RWPE1 (cell line): ENCODE measurements around the gene MAP7D2.

Source experiments
- CTCF ChIA-PET: fragments of 350-600 bp; sonication (Branson Sonifier 250); formaldehyde crosslinking; extraction: SDS; loops from one replicate; lab custom pipeline; 2021; lab: Yijun Ruan, JAX
- POLR2A ChIA-PET: fragments of 400-600 bp; formaldehyde crosslinking; extraction: SDS; loops from one replicate; lab custom pipeline; 2020; ENCODE audit warnings: antibody characterized with exemption; ENCODE audit not compliant: low non-redundant PET; lab: Yijun Ruan, JAX
- DNase-seq: peaks from one replicate; pipeline ENCODE4 v3.0.0; 2012; ENCODE audit warnings: low spot score
- H3K27ac ChIP-seq: fragments of 450-650 bp; 2 replicates; pipeline ENCODE4 v1.5.1; 2017
- TF ChIP-seq, protein P1 (sequence below): fragments of 450-650 bp; conservative IDR thresholded peaks from 2 replicates; pipeline ENCODE4 v1.5.1; 2017; ENCODE audit warnings: low read depth, mild to moderate bottlenecking

MAP7D2 gene

GRCh38 chrX:20056704-20057103 lies 60.0 kb downstream of the MAP7D2 start:
- ChIA-PET POLR2A (no interaction called here), CTCF (interaction anchor here (0.6 kb wide), 1 partner anchor 1771 kb away, joined by 3 read pairs; no protein-coding TSS in a partner anchor)
- peak; percentile 57 for DNase-seq
- TF ChIP-seq, protein P1, sequence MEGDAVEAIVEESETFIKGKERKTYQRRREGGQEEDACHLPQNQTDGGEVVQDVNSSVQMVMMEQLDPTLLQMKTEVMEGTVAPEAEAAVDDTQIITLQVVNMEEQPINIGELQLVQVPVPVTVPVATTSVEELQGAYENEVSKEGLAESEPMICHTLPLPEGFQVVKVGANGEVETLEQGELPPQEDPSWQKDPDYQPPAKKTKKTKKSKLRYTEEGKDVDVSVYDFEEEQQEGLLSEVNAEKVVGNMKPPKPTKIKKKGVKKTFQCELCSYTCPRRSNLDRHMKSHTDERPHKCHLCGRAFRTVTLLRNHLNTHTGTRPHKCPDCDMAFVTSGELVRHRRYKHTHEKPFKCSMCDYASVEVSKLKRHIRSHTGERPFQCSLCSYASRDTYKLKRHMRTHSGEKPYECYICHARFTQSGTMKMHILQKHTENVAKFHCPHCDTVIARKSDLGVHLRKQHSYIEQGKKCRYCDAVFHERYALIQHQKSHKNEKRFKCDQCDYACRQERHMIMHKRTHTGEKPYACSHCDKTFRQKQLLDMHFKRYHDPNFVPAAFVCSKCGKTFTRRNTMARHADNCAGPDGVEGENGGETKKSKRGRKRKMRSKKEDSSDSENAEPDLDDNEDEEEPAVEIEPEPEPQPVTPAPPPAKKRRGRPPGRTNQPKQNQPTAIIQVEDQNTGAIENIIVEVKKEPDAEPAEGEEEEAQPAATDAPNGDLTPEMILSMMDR, result no peak
- no peak overlapping the region for H3K27ac ChIP-seq

- TF ChIP-seq, protein P1, result no peak
- no peak for DNase-seq
- no peak overlapping the region for H3K27ac ChIP-seq
- ChIA-PET CTCF (no interaction called here), POLR2A (no interaction called here)
Observed at GRCh38 chrX:20053537-20053936, 63.2 kb downstream of the MAP7D2 start.

DNA sequence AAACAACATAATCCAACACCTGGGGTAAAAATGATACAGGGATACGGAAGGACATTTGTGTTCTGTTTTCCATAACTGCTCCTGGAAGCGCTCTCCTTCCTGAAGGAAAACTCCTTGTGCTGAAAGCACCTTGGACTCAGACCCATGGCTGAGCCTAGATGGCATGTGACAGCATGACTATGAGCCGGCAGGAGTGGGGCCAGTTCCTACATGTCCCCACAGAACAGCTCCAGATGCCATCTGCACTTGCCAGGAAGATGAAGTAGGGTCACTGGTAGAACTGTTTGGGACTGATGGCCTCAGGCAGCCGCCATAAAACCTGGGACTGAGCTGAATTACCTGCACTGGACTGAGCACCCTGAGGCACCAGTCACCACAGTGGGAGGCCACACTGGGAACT lies 69.8 kb downstream of the MAP7D2 start:
- no peak for DNase-seq
- H3K27ac ChIP-seq, result peak overlapping the region; percentile 24; the same call in 1 of the 2 replicates
- TF ChIP-seq, protein P1, result no peak
- ChIA-PET POLR2A (no interaction called here), CTCF (no interaction called here)

GRCh38 chrX:20046223-20046622 lies 70.5 kb downstream of the MAP7D2 start:
- TF ChIP-seq, protein P1, result no peak
- CTCF ChIA-PET, result no interaction called here
- H3K27ac ChIP-seq, result no peak overlapping the region
- POLR2A ChIA-PET, result no interaction called here
- no peak for DNase-seq

DNA sequence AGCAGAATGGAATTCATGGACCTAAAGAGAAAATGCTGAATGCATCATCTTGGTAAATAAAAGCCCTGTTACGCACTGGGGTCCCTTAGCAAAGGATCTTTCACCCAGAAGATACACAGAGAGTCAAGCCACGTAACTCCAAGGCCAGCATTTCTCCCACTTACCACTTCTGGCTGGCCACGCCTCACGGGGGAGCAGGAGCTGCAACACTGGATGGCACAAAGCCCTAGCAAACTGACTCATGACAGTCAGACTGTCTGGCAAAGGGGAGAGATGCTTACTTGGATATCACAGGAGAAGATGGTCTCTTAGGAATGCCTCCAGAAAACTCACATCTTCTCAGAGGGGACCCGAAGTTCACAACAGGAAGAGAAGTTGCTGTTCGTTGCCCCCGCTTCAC lies 74.5 kb downstream of the MAP7D2 start:
- H3K27ac ChIP-seq, result no peak overlapping the region
- no peak for DNase-seq
- CTCF ChIA-PET, result no interaction called here
- POLR2A ChIA-PET, result no interaction called here
- TF ChIP-seq, protein P1, result no peak

DNA sequence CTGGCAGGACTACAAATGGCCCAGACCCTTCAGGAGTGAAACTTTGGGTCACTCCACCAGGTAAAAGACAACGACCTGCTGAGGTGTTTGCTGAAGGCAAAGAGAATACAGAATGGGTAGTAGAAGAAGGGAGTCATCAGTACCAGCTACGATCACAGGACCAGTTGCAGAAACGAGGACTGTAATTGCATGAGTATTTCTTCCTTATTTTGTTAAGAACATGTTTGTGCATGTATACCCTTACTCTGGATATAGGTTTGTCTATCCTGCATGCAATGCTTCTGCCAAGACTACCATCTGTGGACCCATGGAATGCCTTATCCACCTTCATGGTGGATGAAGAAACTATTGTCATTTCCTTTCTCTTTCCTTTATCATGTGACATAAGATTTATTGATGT lies 77.7 kb downstream of the MAP7D2 start:
- TF ChIP-seq, protein P1, result no peak
- no peak overlapping the region for H3K27ac ChIP-seq
- POLR2A ChIA-PET, result no interaction called here
- CTCF ChIA-PET, result no interaction called here
- no peak for DNase-seq

DNA sequence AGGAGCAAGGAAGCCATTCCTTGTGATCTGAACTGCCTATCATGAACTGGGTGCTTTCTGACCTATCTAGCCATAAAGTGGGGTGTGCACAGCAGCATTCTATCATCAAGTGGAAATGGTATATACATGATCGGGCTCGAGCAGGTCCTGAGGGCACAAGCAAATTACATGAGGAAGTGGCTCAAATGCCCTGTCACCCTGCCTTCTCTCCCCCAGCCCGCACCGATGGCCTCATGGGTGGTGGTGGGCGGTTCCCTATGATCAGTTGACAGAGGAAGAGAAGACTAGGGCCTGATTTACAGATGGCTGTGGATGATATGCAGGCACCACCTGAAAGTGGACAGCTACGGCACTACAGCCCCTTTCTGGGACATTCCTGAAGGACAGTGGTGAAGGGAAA lies 79.5 kb downstream of the MAP7D2 start:
- POLR2A ChIA-PET, result no interaction called here
- CTCF ChIA-PET, result no interaction called here
- H3K27ac ChIP-seq, result no peak overlapping the region
- DNase-seq, result no peak
- TF ChIP-seq, protein P1, result no peak
